CD8-positive, alpha-beta memory T cell (primary cell): ENCODE results near the gene OCSTAMP. TPM values are rescaled to one million over a fixed set of nuclear protein-coding genes. Genes with fewer than 3 reads are reported as not detected.

Experiments used
- CTCF ChIA-PET: fragments of 350-600 bp; sonication (Branson Sonifier 250); formaldehyde crosslinking; loops from one replicate; lab custom pipeline; 2021; ENCODE audit warnings: antibody characterized with exemption; lab: Charles Lee
- POLR2A ChIA-PET: fragments of 350-600 bp; sonication (Branson Sonifier 250); formaldehyde crosslinking; loops from one replicate; lab custom pipeline; 2021; ENCODE audit warnings: antibody characterized with exemption; lab: Charles Lee
- DNase-seq, 5 donors: peaks; one replicate each; pipeline versions ENCODE4 v3.0.0 to v3.0.0-alpha.2; 2020 to 2022; ENCODE audit warnings: mixed read lengths in 1 of 5
- H3K27ac ChIP-seq: one replicate; pipeline ENCODE4 v1.7.0; 2013; ENCODE audit warnings: low read depth, mild to moderate bottlenecking, low read length, moderate library complexity
- H3K27me3 ChIP-seq: 2 replicates; pipeline ENCODE4 v1.7.0; 2013; ENCODE audit warnings: low read length, mild to moderate bottlenecking; ENCODE audit not compliant: insufficient read depth, poor library complexity, severe bottlenecking
- H3K36me3 ChIP-seq: 2 replicates; pipeline ENCODE4 v1.7.0; 2013; ENCODE audit warnings: mild to moderate bottlenecking, low read length, moderate library complexity; ENCODE audit not compliant: insufficient read depth
- H3K4me1 ChIP-seq: 2 replicates; pipeline ENCODE4 v1.7.0; 2013; ENCODE audit warnings: mild to moderate bottlenecking, low read length, moderate library complexity; ENCODE audit not compliant: insufficient read depth
- H3K4me3 ChIP-seq: 2 replicates; pipeline ENCODE4 v1.7.0; 2013; ENCODE audit warnings: mild to moderate bottlenecking, low read length
- H3K9me3 ChIP-seq: 2 replicates; pipeline ENCODE4 v1.7.0; 2013; ENCODE audit warnings: mild to moderate bottlenecking, low read length
- H3K27ac Mint-ChIP-seq, 8 donors: one replicate each; pipeline ENCODE4 v1.8.0; 2020 to 2021; ENCODE audit warnings: mixed read lengths in 8 of 8, mild to moderate bottlenecking in 6 of 8, inconsistent platforms in 3 of 8, moderate library complexity in 3 of 8
- H3K27me3 Mint-ChIP-seq, 2 donors: one replicate each; pipeline ENCODE4 v1.8.0; 2020 to 2021; ENCODE audit warnings: mixed read lengths in 2 of 2, mild to moderate bottlenecking in 1 of 2, moderate library complexity in 1 of 2
- H3K36me3 Mint-ChIP-seq, 3 donors: one replicate each; pipeline ENCODE4 v1.8.0; 2020 to 2021; ENCODE audit warnings: mixed read lengths in 3 of 3, inconsistent platforms in 1 of 3, mild to moderate bottlenecking in 1 of 3
- H3K4me1 Mint-ChIP-seq, 3 donors: one replicate each; pipeline ENCODE4 v1.8.0; 2020 to 2021; ENCODE audit warnings: mixed read lengths in 3 of 3, inconsistent platforms in 1 of 3, mild to moderate bottlenecking in 1 of 3
- H3K4me3 Mint-ChIP-seq, 7 donors: one replicate each; pipeline ENCODE4 v1.8.0; 2020 to 2021; ENCODE audit warnings: mixed read lengths in 7 of 7, mild to moderate bottlenecking in 6 of 7, moderate library complexity in 4 of 7, inconsistent platforms in 2 of 7
- H3K9me3 Mint-ChIP-seq, 5 donors: one replicate each; pipeline ENCODE4 v1.8.0; 2020 to 2022; ENCODE audit warnings: mixed read lengths in 5 of 5, mild to moderate bottlenecking in 3 of 5, moderate library complexity in 2 of 5, inconsistent platforms in 1 of 5
- polyA plus RNA-seq: library from polyadenylated mRNA; unstranded; fragments of 300-500 nt; fragmentation: Illumina TruSeq; gene quantifications from one replicate; pipeline ENCODE4 v1.2.3, GENCODE V29; 2021
- total RNA-seq, 2 experiments: library from RNA; stranded (reverse); gene quantifications; one replicate each; pipeline ENCODE4 v1.2.3, GENCODE V29; 2021

OCSTAMP gene
- total and polyA plus RNA-seq, 3 experiments from 2014 or later: not detected

DNA sequence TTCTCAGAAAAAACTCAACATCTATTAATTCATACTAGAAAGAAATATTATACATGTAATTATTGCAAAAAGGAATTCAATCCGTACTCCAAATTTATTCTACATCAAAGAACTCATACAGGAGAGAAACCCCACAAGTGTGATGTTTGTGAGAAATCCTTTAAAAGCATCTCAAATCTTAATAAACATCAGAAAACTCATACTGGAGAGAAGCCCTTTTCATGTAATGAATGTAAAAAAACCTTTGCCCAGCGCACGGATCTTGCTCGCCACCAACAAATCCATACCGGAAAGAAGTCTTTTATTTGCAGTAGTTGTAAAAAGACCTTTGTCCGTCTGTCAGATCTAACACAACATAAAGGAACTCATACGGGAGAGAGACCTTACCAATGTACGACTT is 59.1 kb downstream of the OCSTAMP start:
- POLR2A ChIA-PET: no interaction called here
- no peaks in the 10 kb centered on the region for H3K4me1 ChIP-seq
- H3K4me3 Mint-ChIP-seq: no peak overlapping the region
- no peak overlapping the region for H3K4me3 ChIP-seq
- H3K36me3 ChIP-seq: no peaks in the 10 kb centered on the region
- peaks cover 13 to 74% of the 10 kb centered on the region in 2 donors for H3K27me3 Mint-ChIP-seq
- no peak overlapping the region for H3K27ac ChIP-seq
- no peak overlapping the region for H3K27ac Mint-ChIP-seq
- CTCF ChIA-PET: no interaction called here
- no peak for DNase-seq
- peaks cover 5% of the 10 kb centered on the region for H3K27me3 ChIP-seq
- H3K36me3 Mint-ChIP-seq: no peaks in the 10 kb centered on the region
- H3K9me3 Mint-ChIP-seq: no peaks in the 10 kb centered on the region
- no peaks in the 10 kb centered on the region for H3K4me1 Mint-ChIP-seq
- no peaks in the 10 kb centered on the region for H3K9me3 ChIP-seq

Other genes with a start within 250 kb of the OCSTAMP start
- gene CDH22, start 242.2 kb downstream of the OCSTAMP start, total RNA-seq: not detected
- not detected for gene CDH22, start 242.2 kb downstream of the OCSTAMP start, polyA plus RNA-seq
- gene ELMO2, start 144.0 kb downstream of the OCSTAMP start, total RNA-seq: 10 to 100 TPM; 59.5 to 68.2 TPM
- gene ELMO2, start 144.0 kb downstream of the OCSTAMP start, polyA plus RNA-seq: 84.3 TPM
- gene ZNF334, start 37.1 kb downstream of the OCSTAMP start, total RNA-seq: 1 to 10 TPM; 1.3 to 1.4 TPM
- gene ZNF334, start 37.1 kb downstream of the OCSTAMP start, polyA plus RNA-seq: not detected
- gene SLC13A3, start 100.8 kb upstream of the OCSTAMP start, total RNA-seq: under 1 TPM in 1 of 2 experiments, not detected in 1; 0.11 TPM
- gene SLC13A3, start 100.8 kb upstream of the OCSTAMP start, polyA plus RNA-seq: not detected
- gene TP53RK, start 138.8 kb upstream of the OCSTAMP start, total RNA-seq: 10 to 100 TPM; 16.6 to 17.4 TPM
- gene TP53RK, start 138.8 kb upstream of the OCSTAMP start, polyA plus RNA-seq: 14.1 TPM
- gene SLC2A10, start 159.0 kb upstream of the OCSTAMP start, total RNA-seq: not detected
- gene SLC2A10, start 159.0 kb upstream of the OCSTAMP start, polyA plus RNA-seq: 0.05 TPM